ENCODE data around the gene DDR2. TPM values are rescaled to one million over a fixed set of nuclear protein-coding genes. Genes with fewer than 3 reads are reported as not detected.
"Not testable (repeated sequence)": the region's sequence is repeated elsewhere in the genome, so short reads cannot be mapped to it uniquely, and the experiment has no call there.

DDR2 gene
- polyA plus RNA-seq, 1 donor from 2014 or later = 0.69 TPM

- not testable (repeated sequence) for H3K9me3 ChIP-seq (ENCODE audit: low read length); H3K4me2 ChIP-seq (ENCODE audit: low read length); H2AFZ ChIP-seq (ENCODE audit: low read depth, low read length); H3K36me3 ChIP-seq (ENCODE audit: insufficient read depth, low read length); H3K79me2 ChIP-seq (replicated peaks; ENCODE audit: insufficient read depth, low read length); H3K27ac ChIP-seq (ENCODE audit: low read length); H4K20me1 ChIP-seq (ENCODE audit: insufficient read depth); H3K27me3 ChIP-seq (ENCODE audit: insufficient read depth, low read depth, low read length); H3K9me2 ChIP-seq (ENCODE audit: insufficient read depth, low read length); H3K4me3 ChIP-seq (ENCODE audit: low read length); H3F3A ChIP-seq (ENCODE audit: insufficient read depth, low read length, poor library complexity, severe bottlenecking); H3K9ac ChIP-seq (ENCODE audit: low read length)
These were observed 156.5 kb downstream of the DDR2 start for GRCh38 chr1:162788783-162789182.

DNA sequence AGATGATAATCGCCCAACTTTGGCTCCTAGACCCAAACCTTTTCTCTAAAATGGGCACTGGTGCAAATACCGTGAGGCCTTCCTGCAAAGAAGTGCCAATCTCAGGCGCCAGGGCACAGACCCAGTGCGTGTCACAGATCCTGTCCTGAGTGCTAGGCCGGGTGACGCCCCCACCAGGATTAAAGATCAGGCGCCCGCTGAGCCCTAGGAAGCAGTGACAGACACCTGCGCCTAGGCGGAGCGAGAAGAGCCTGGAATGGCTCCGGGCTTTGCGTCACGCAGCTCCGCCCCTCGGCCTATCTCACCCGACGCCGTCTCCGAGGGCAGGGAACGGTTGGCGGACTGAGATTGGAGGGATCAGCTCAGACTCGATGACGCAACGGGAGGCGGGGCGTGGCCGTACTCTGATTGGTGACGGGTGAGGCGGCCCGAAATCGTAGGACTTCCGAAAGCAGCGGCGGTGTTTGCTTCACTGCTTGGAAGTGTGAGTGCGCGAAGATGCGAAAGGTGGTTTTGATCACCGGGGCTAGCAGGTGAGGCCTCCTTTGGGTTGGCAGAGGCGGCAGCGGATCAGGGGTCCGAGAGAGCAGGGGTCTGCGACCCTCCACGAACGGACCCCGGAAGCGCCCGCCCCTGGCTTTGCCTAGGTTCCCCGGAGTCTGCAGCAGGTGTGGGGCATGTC is 158.2 kb downstream of the DDR2 start, which contains the start of gene HSD17B7:
HSD17B7 (plus strand) TSS at position 400 of the 682 bp plus-strand sequence; CDS start at position 499, 99 bp downstream.
- peak within 1 kb of the TSS; percentile 77 for H3K27ac ChIP-seq (ENCODE audit: low read length)
- TF ChIP-seq REST (IDR thresholded peaks at IDR 0.05; ENCODE audit: borderline replicate concordance) (peak; percentile 45), SMC3 (conservative IDR thresholded peaks at IDR 0.05; ENCODE audit: poor library complexity) (peak; percentile 15), TAF1 (IDR thresholded peaks at IDR 0.05; ENCODE audit: low read depth) (peak; percentile 47), MXI1 (conservative IDR thresholded peaks at IDR 0.05; ENCODE audit: poor library complexity, severe bottlenecking) (peak; percentile 72), CTCF (IDR thresholded peaks at IDR 0.05; ENCODE audit: poor library complexity, severe bottlenecking) (peak; percentile 43), POLR2AphosphoS5 (IDR thresholded peaks at IDR 0.05) (peak; percentile 87), EP300 (conservative IDR thresholded peaks at IDR 0.05; ENCODE audit: poor library complexity, severe bottlenecking) (peak; percentile 36)
- H2AFZ ChIP-seq (ENCODE audit: low read depth, low read length) = peak within 1 kb of the TSS; percentile 60

GRCh38 chr1:162790985-162791357 is 158.7 kb downstream of the DDR2 start:
- H3K9me2 ChIP-seq (ENCODE audit: insufficient read depth, low read length); H4K20me1 ChIP-seq (ENCODE audit: insufficient read depth); H3F3A ChIP-seq (ENCODE audit: insufficient read depth, low read length, poor library complexity, severe bottlenecking); H2AFZ ChIP-seq (ENCODE audit: low read depth, low read length); H3K4me2 ChIP-seq (ENCODE audit: low read length); H3K9me3 ChIP-seq (ENCODE audit: low read length); H3K36me3 ChIP-seq (ENCODE audit: insufficient read depth, low read length); H3K79me2 ChIP-seq (replicated peaks; ENCODE audit: insufficient read depth, low read length); H3K27me3 ChIP-seq (ENCODE audit: insufficient read depth, low read depth, low read length): not testable (repeated sequence)
- peak overlapping the region; percentile 64 for H3K9ac ChIP-seq (ENCODE audit: low read length)
- TF ChIP-seq MXI1 (conservative IDR thresholded peaks at IDR 0.05; ENCODE audit: poor library complexity, severe bottlenecking) = peak; percentile 8
- peak overlapping the region; percentile 68 for H3K27ac ChIP-seq (ENCODE audit: low read length)
- H3K4me3 ChIP-seq (ENCODE audit: low read length) = peak overlapping the region; percentile 58

More for the DNA sequence above, 158.2 kb downstream of the DDR2 start, which contains the start of gene HSD17B7:
- H3K9me2 ChIP-seq (ENCODE audit: insufficient read depth, low read length); H3K79me2 ChIP-seq (replicated peaks; ENCODE audit: insufficient read depth, low read length); H4K20me1 ChIP-seq (ENCODE audit: insufficient read depth); H3K9me3 ChIP-seq (ENCODE audit: low read length); H3K36me3 ChIP-seq (ENCODE audit: insufficient read depth, low read length); H3F3A ChIP-seq (ENCODE audit: insufficient read depth, low read length, poor library complexity, severe bottlenecking); H3K27me3 ChIP-seq (ENCODE audit: insufficient read depth, low read depth, low read length); H3K4me2 ChIP-seq (ENCODE audit: low read length): not testable (repeated sequence)
- Histone ChIP-seq H3K9ac (ENCODE audit: low read length) (peak within 1 kb of the TSS; percentile 64), H3K4me3 (ENCODE audit: low read length) (peak within 1 kb of the TSS; percentile 58)

GRCh38 chr1:162794284-162794683 is 162.0 kb downstream of the DDR2 start:
- not testable (repeated sequence) for H3K9ac ChIP-seq (ENCODE audit: low read length); H3K9me3 ChIP-seq (ENCODE audit: low read length)

GRCh38 chr1:162796617-162797279 is 164.5 kb downstream of the DDR2 start:
- not testable (repeated sequence) for H3K9ac ChIP-seq (ENCODE audit: low read length); H4K20me1 ChIP-seq (ENCODE audit: insufficient read depth); H3K27me3 ChIP-seq (ENCODE audit: insufficient read depth, low read depth, low read length); H2AFZ ChIP-seq (ENCODE audit: low read depth, low read length); H3K4me2 ChIP-seq (ENCODE audit: low read length); H3K9me3 ChIP-seq (ENCODE audit: low read length); H3K36me3 ChIP-seq (ENCODE audit: insufficient read depth, low read length); H3F3A ChIP-seq (ENCODE audit: insufficient read depth, low read length, poor library complexity, severe bottlenecking); H3K4me3 ChIP-seq (ENCODE audit: low read length); H3K79me2 ChIP-seq (replicated peaks; ENCODE audit: insufficient read depth, low read length); H3K9me2 ChIP-seq (ENCODE audit: insufficient read depth, low read length); H3K27ac ChIP-seq (ENCODE audit: low read length)

More at GRCh38 chr1:162794284-162794683, 162.0 kb downstream of the DDR2 start:
- H3K4me2 ChIP-seq (ENCODE audit: low read length); H4K20me1 ChIP-seq (ENCODE audit: insufficient read depth); H3K27ac ChIP-seq (ENCODE audit: low read length); H3K4me3 ChIP-seq (ENCODE audit: low read length); H3K27me3 ChIP-seq (ENCODE audit: insufficient read depth, low read depth, low read length); H3F3A ChIP-seq (ENCODE audit: insufficient read depth, low read length, poor library complexity, severe bottlenecking); H3K79me2 ChIP-seq (replicated peaks; ENCODE audit: insufficient read depth, low read length); H3K9me2 ChIP-seq (ENCODE audit: insufficient read depth, low read length); H3K36me3 ChIP-seq (ENCODE audit: insufficient read depth, low read length); H2AFZ ChIP-seq (ENCODE audit: low read depth, low read length): not testable (repeated sequence)
